SU-DHL-6 (cell line): ENCODE measurements around the gene EXOC6B.

Experiments used
- H2AFZ ChIP-seq: fragments of 200-600 bp; sonication (generic); 2 replicates; pipeline ENCODE4 v1.6.1; 2014; ENCODE audit warnings: low read depth, mild to moderate bottlenecking, moderate library complexity, mixed read lengths, antibody characterized with exemption, low read length; ENCODE audit not compliant: severe bottlenecking
- H3F3A ChIP-seq: fragments of 200-600 bp; shearing (Covaris generic); 2 replicates; pipeline ENCODE4 v1.6.0; 2016; ENCODE audit warnings: antibody characterized with exemption, mild to moderate bottlenecking; ENCODE audit not compliant: insufficient read depth
- H3K27ac ChIP-seq: fragments of 200-600 bp; sonication (generic); 2 replicates; pipeline ENCODE4 v1.5.1; 2016; ENCODE audit warnings: low read depth, mild to moderate bottlenecking, low read length, moderate library complexity, mixed read lengths
- H3K27me3 ChIP-seq: fragments of 200-600 bp; sonication (generic), shearing (Covaris generic); 2 replicates; pipeline ENCODE4 v1.6.0; 2014; ENCODE audit warnings: mild to moderate bottlenecking, low read length
- H3K36me3 ChIP-seq: fragments of 200-600 bp; sonication (generic); 2 replicates; pipeline ENCODE4 v1.6.1; 2014; ENCODE audit warnings: mild to moderate bottlenecking, low read length, mixed read lengths
- H3K4me2 ChIP-seq: fragments of 300-600, 200-600 bp; shearing (Covaris generic), sonication (generic); 2 replicates; pipeline ENCODE4 v1.6.0; 2014; ENCODE audit warnings: low read length, low read depth, mild to moderate bottlenecking; ENCODE audit not compliant: poor library complexity, severe bottlenecking
- H3K4me3 ChIP-seq: fragments of 200-600 bp; sonication (generic); 2 replicates; pipeline ENCODE4 v1.5.1; 2014; ENCODE audit warnings: antibody characterized with exemption, low read length, mild to moderate bottlenecking, mixed read lengths; ENCODE audit not compliant: insufficient read depth, poor library complexity, severe bottlenecking
- H3K79me2 ChIP-seq: fragments of 200-600 bp; sonication (generic); 2 replicates; pipeline ENCODE4 v1.6.1; 2014; ENCODE audit warnings: mild to moderate bottlenecking, low read length, moderate library complexity; ENCODE audit not compliant: insufficient read depth
- H3K9ac ChIP-seq: fragments of 200-600 bp; sonication (generic); 2 replicates; pipeline ENCODE4 v1.7.0; 2014; ENCODE audit warnings: mild to moderate bottlenecking, low read length
- H3K9me2 ChIP-seq: fragments of 200-600 bp; sonication (generic); replicated peaks from 2 replicates; pipeline ENCODE4 v1.6.1; 2014; ENCODE audit warnings: low read length; ENCODE audit not compliant: insufficient read depth
- H3K9me3 ChIP-seq: fragments of 200-600 bp; sonication (generic); 2 replicates; pipeline ENCODE4 v1.6.1; 2014; ENCODE audit warnings: low read length, mixed read lengths; ENCODE audit not compliant: insufficient read depth
- H4K20me1 ChIP-seq: fragments of 200-600 bp; sonication (generic); 2 replicates; pipeline ENCODE4 v1.6.1; 2014; ENCODE audit warnings: low read depth, mild to moderate bottlenecking, antibody characterized with exemption, low read length, moderate library complexity, mixed read lengths
- CTCF ChIP-seq: fragments of 200-600 bp; sonication (generic); IDR thresholded peaks from one replicate; pipeline ENCODE4 v1.5.1; 2017; ENCODE audit warnings: antibody characterized with exemption, mild to moderate bottlenecking, low read length, moderate library complexity; ENCODE audit not compliant: insufficient read depth, poor library complexity, severe bottlenecking
- EZH2phosphoT487 ChIP-seq: fragments of 200-600 bp; sonication (generic), shearing (Covaris generic); conservative IDR thresholded peaks from 2 replicates; pipeline ENCODE4 v1.6.1; 2018; ENCODE audit warnings: mild to moderate bottlenecking, antibody characterized with exemption, low read length, moderate library complexity, mixed read lengths

Gene EXOC6B

GRCh38 chr2:72367530-72368225, 458.2 kb downstream of the EXOC6B start:
- H4K20me1 ChIP-seq, result no peaks in the 10 kb centered on the region
- no peak overlapping the region for H3K27ac ChIP-seq

GRCh38 chr2:72363406-72363805, 462.4 kb downstream of the EXOC6B start:
- H2AFZ ChIP-seq, result no peak overlapping the region
- H3K9me2 ChIP-seq, result no peaks in the 10 kb centered on the region
- no peaks in the 10 kb centered on the region for H3K79me2 ChIP-seq
- no peak overlapping the region for H3K4me2 ChIP-seq
- no peak overlapping the region for H3K9ac ChIP-seq
- no peaks in the 10 kb centered on the region for H3K36me3 ChIP-seq
- no peaks in the 10 kb centered on the region for H3K27me3 ChIP-seq
- no peaks in the 10 kb centered on the region for H3K9me3 ChIP-seq
- no peak for TF ChIP-seq CTCF
- H4K20me1 ChIP-seq, result no peaks in the 10 kb centered on the region
- H3F3A ChIP-seq, result no peaks in the 10 kb centered on the region
- H3K4me3 ChIP-seq, result no peak overlapping the region
- H3K27ac ChIP-seq, result no peak overlapping the region

More at GRCh38 chr2:72367530-72368225, 458.2 kb downstream of the EXOC6B start:
- H3K36me3 ChIP-seq, result no peaks in the 10 kb centered on the region
- H3K9me3 ChIP-seq, result no peaks in the 10 kb centered on the region
- no peak overlapping the region for H3K4me3 ChIP-seq
- H2AFZ ChIP-seq, result no peak overlapping the region
- H3K4me2 ChIP-seq, result no peak overlapping the region
- no peaks in the 10 kb centered on the region for H3K79me2 ChIP-seq
- H3K9me2 ChIP-seq, result no peaks in the 10 kb centered on the region
- H3K9ac ChIP-seq, result no peak overlapping the region
- H3K27me3 ChIP-seq, result no peaks in the 10 kb centered on the region
- H3F3A ChIP-seq, result no peaks in the 10 kb centered on the region
- TF ChIP-seq EZH2phosphoT487 (no peak), CTCF (no peak)

GRCh38 chr2:72362733-72363132, 463.1 kb downstream of the EXOC6B start:
- no peak overlapping the region for H2AFZ ChIP-seq
- no peaks in the 10 kb centered on the region for H3K36me3 ChIP-seq
- no peaks in the 10 kb centered on the region for H3K27me3 ChIP-seq
- no peak overlapping the region for H3K9ac ChIP-seq
- no peak overlapping the region for H3K4me3 ChIP-seq
- no peaks in the 10 kb centered on the region for H3K79me2 ChIP-seq
- H3F3A ChIP-seq, result no peaks in the 10 kb centered on the region
- TF ChIP-seq EZH2phosphoT487 (no peak), CTCF (no peak)
- H3K27ac ChIP-seq, result no peak overlapping the region
- no peaks in the 10 kb centered on the region for H4K20me1 ChIP-seq
- H3K9me3 ChIP-seq, result no peaks in the 10 kb centered on the region
- no peak overlapping the region for H3K4me2 ChIP-seq
- no peaks in the 10 kb centered on the region for H3K9me2 ChIP-seq

- no peaks in the 10 kb centered on the region for H3K79me2 ChIP-seq
- no peaks in the 10 kb centered on the region for H3K9me3 ChIP-seq
- no peaks in the 10 kb centered on the region for H3K36me3 ChIP-seq
- H3K9ac ChIP-seq, result no peak overlapping the region
- TF ChIP-seq CTCF (no peak), EZH2phosphoT487 (no peak)
- H4K20me1 ChIP-seq, result no peaks in the 10 kb centered on the region
- H3K27ac ChIP-seq, result no peak overlapping the region
- no peaks in the 10 kb centered on the region for H3K27me3 ChIP-seq
- H3K4me2 ChIP-seq, result no peak overlapping the region
- H3F3A ChIP-seq, result no peaks in the 10 kb centered on the region
- no peaks in the 10 kb centered on the region for H3K9me2 ChIP-seq
- H2AFZ ChIP-seq, result no peak overlapping the region
- no peak overlapping the region for H3K4me3 ChIP-seq
Observed at GRCh38 chr2:72361521-72361920, 464.3 kb downstream of the EXOC6B start.
